Lower lobe of right lung (tissue), 2 donors: ENCODE data around the gene STAT4. TPM values are rescaled to one million over a fixed set of nuclear protein-coding genes. Genes with fewer than 3 reads are reported as not detected.

Experiments used
- ATAC-seq, 2 donors: fragments of 200-7000 bp; cut with Tn5 transposase; one replicate each; pipeline ENCODE4 v1.9.1; 2020 to 2022; ENCODE audit warnings: mild to moderate bottlenecking in 2 of 2, moderate library complexity in 2 of 2
- DNase-seq: peaks from one replicate; pipeline ENCODE4 v3.0.0-alpha.2; 2020
- H3K27ac ChIP-seq: fragments of 200-600 bp; one replicate; pipeline ENCODE4 v1.8.0; 2022
- H3K27me3 ChIP-seq: fragments of 200-600 bp; one replicate; pipeline ENCODE4 v1.8.0; 2022; ENCODE audit warnings: low read depth
- H3K36me3 ChIP-seq: fragments of 200-600 bp; one replicate; pipeline ENCODE4 v1.8.0; 2022; ENCODE audit warnings: mild to moderate bottlenecking
- H3K4me1 ChIP-seq: fragments of 200-600 bp; one replicate; pipeline ENCODE4 v1.8.0; 2022
- H3K4me3 ChIP-seq: fragments of 200-600 bp; one replicate; pipeline ENCODE4 v1.8.0; 2022; ENCODE audit warnings: mild to moderate bottlenecking
- H3K9me3 ChIP-seq: fragments of 200-600 bp; one replicate; pipeline ENCODE4 v1.8.0; 2022
- intact Hi-C: fragments of 100-400 bp; cut with DNase I; formaldehyde crosslinking; loops from one replicate; pipeline ENCODE4 v1.11.0; 2022
- total RNA-seq: library from RNA; stranded (reverse); fragmentation: NEBNext Ultra II Directional; extraction: Animal tissue kit (Norgen Biotek cat#: 25700); gene quantifications from one replicate; pipeline ENCODE4 v1.2.1, GENCODE V29; 2021
- TF ChIP-seq, protein P1 (sequence below): fragments of 200-600 bp; IDR thresholded peaks from one replicate; pipeline ENCODE4 v1.8.0; 2022; ENCODE audit warnings: antibody characterized with exemption, mild to moderate bottlenecking
- donor health status: DM: no; HTN: yes; CAD: no; lungs with severe emphysema.

STAT4 gene
- total RNA-seq, 1 donor from 2014 or later = 5.8 TPM

DNA sequence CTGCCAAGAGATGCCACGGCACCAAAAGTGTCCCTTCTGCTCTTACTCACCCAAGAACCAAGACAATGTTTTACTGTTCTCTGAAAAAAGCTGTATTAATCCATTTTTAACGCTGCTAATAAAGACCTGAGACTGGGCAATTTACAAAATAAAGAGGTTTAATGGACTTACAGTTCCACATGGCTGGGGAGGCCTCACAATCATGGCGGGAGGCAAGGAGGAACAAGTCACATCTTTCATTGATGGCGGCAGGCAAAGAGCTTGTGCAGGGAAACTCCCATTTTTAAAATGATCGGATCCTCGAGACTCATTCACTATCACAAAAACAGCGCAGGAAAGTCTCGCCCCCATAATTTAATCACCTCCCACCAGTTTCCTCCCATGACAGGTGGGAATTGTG is 135.0 kb downstream of the STAT4 start:
- TF ChIP-seq, protein P1, sequence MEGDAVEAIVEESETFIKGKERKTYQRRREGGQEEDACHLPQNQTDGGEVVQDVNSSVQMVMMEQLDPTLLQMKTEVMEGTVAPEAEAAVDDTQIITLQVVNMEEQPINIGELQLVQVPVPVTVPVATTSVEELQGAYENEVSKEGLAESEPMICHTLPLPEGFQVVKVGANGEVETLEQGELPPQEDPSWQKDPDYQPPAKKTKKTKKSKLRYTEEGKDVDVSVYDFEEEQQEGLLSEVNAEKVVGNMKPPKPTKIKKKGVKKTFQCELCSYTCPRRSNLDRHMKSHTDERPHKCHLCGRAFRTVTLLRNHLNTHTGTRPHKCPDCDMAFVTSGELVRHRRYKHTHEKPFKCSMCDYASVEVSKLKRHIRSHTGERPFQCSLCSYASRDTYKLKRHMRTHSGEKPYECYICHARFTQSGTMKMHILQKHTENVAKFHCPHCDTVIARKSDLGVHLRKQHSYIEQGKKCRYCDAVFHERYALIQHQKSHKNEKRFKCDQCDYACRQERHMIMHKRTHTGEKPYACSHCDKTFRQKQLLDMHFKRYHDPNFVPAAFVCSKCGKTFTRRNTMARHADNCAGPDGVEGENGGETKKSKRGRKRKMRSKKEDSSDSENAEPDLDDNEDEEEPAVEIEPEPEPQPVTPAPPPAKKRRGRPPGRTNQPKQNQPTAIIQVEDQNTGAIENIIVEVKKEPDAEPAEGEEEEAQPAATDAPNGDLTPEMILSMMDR = no peak
- Histone ChIP-seq H3K36me3 (peaks cover 5% of the 10 kb centered on the region), H3K4me3 (no peak overlapping the region), H3K27ac (no peak overlapping the region), H3K9me3 (no peaks in the 10 kb centered on the region), H3K27me3 (no peaks in the 10 kb centered on the region), H3K4me1 (peaks cover 39% of the 10 kb centered on the region)
- DNase-seq = no peak
- intact Hi-C loops = no loop called here
- no peak for ATAC-seq

DNA sequence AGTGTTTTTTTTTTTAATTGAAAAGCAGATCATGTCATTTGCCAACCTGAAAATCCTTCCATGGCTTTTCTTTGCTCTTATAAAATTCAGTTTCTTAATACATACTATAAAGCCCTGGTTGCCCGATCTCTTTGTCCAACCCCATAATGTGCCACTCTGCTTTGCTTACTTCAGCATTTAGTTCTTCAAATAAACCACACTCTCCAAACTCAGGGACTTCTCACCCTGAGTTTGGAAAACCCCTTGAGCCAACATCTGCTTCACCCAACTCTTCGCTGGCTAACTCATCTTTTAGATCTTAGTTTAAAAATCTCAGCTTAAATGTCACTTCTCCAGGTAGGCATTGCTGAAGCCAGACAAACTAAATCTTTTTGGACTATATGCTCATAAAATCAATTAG is 135.6 kb downstream of the STAT4 start:
- intact Hi-C loops = no loop called here
- ATAC-seq (no peak), DNase-seq (no peak)
- H3K36me3 ChIP-seq = peaks cover 6% of the 10 kb centered on the region
- TF ChIP-seq, protein P1 = no peak
- H3K4me3 ChIP-seq = no peak overlapping the region
- no peaks in the 10 kb centered on the region for H3K27me3 ChIP-seq
- peaks cover 40% of the 10 kb centered on the region for H3K4me1 ChIP-seq
- no peaks in the 10 kb centered on the region for H3K9me3 ChIP-seq
- peak overlapping the region; percentile 96 for H3K27ac ChIP-seq

DNA sequence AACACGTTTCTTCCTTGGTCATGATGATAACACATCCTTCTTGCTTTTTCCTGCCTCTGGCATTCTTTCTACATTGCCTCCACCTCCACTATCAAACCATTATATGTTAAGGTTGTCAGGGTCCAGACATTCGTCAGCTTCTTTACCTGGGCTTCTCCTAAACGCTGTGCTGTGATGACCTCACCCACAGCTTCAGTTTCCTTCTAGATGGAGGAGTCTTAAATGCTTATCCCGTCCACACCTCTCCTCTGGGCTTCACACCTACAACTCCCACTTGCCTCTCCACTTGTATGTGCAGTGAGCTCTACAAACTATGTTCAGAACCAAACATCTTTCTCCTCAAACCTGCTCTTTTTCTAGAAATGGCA is 136.2 kb downstream of the STAT4 start:
- no peaks in the 10 kb centered on the region for H3K27me3 ChIP-seq
- DNase-seq (no peak), ATAC-seq (no peak)
- peak overlapping the region; percentile 96 for H3K27ac ChIP-seq
- TF ChIP-seq, protein P1 = no peak
- peak overlapping the region; percentile 76 for H3K4me3 ChIP-seq
- H3K36me3 ChIP-seq = peaks cover 12% of the 10 kb centered on the region
- no peaks in the 10 kb centered on the region for H3K9me3 ChIP-seq
- intact Hi-C loops = no loop called here
- peaks cover 40% of the 10 kb centered on the region for H3K4me1 ChIP-seq

- no peaks in the 10 kb centered on the region for H3K27me3 ChIP-seq
- no peaks in the 10 kb centered on the region for H3K9me3 ChIP-seq
- TF ChIP-seq, protein P1 = peak; percentile 35
- peaks cover 42% of the 10 kb centered on the region for H3K4me1 ChIP-seq
- H3K36me3 ChIP-seq = peaks cover 17% of the 10 kb centered on the region
- peak within 1 kb of the TSS; percentile 76 for H3K4me3 ChIP-seq
- peak within 1 kb of the TSS; percentile 96 for H3K27ac ChIP-seq
- peak; percentile 98 to 99 for ATAC-seq
- intact Hi-C loops = no loop called here
- DNase-seq = peak; percentile 95
Observed at GRCh38 chr2:191013932-191014652, 136.7 kb downstream of the STAT4 start, which contains the start of gene STAT1. STAT1 (minus strand) TSS chr2:191014171; CDS start chr2:191010003, 4,168 bp downstream.

DNA sequence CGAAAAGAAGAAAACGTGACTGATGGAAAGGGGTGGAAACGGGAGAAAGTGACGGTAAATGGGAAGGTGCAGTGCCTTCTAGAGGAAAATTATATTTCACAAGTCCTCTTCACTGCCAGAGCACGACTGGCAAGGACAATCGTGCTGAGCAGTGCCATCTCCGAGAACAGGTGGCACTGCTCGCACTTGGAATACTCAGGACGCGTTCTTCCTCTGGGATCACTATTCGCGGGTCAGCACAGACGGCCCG is 137.2 kb downstream of the STAT4 start:
- intact Hi-C loops = no loop called here
- Histone ChIP-seq H3K27me3 (no peaks in the 10 kb centered on the region), H3K27ac (peak overlapping the region; percentile 96), H3K36me3 (peaks cover 22% of the 10 kb centered on the region), H3K4me1 (peaks cover 42% of the 10 kb centered on the region), H3K9me3 (no peaks in the 10 kb centered on the region), H3K4me3 (peak overlapping the region; percentile 76)
- ATAC-seq (no peak), DNase-seq (no peak)
- TF ChIP-seq, protein P1 = no peak
